Fibroblast of lung (primary cell): ENCODE data around the gene TNRC18. TPM values are rescaled to one million over a fixed set of nuclear protein-coding genes. Genes with fewer than 3 reads are reported as not detected.

Experiments used
- DNase-seq, 2 donors: peaks; one replicate each; pipeline versions ENCODE4 v3.0.0 to v3.0.0-alpha.2; 2010; ENCODE audit warnings: low read depth in 2 of 2
- H2AFZ ChIP-seq: 2 replicates; pipeline ENCODE4 v1.5.1; 2012; ENCODE audit warnings: low read length, control low read depth, inconsistent platforms
- H3K27ac ChIP-seq: 2 replicates; pipeline ENCODE4 v1.5.1; 2011; ENCODE audit warnings: low read length, control low read depth; ENCODE audit not compliant: insufficient read depth
- H3K27me3 ChIP-seq: 2 replicates; pipeline ENCODE4 v1.5.1; 2011; ENCODE audit warnings: mild to moderate bottlenecking, low read length; ENCODE audit not compliant: control insufficient read depth, insufficient read depth
- H3K36me3 ChIP-seq: 2 replicates; pipeline ENCODE4 v1.5.1; 2011; ENCODE audit warnings: low read length; ENCODE audit not compliant: control insufficient read depth, insufficient read depth
- H3K4me1 ChIP-seq: 2 replicates; pipeline ENCODE4 v1.5.1; 2011; ENCODE audit warnings: low read length; ENCODE audit not compliant: control insufficient read depth, insufficient read depth; ENCODE audit errors: extremely low read depth
- H3K4me2 ChIP-seq: 2 replicates; pipeline ENCODE4 v1.5.1; 2011; ENCODE audit warnings: low read length, control low read depth; ENCODE audit not compliant: insufficient read depth; ENCODE audit errors: extremely low read depth
- H3K4me3 ChIP-seq, 4 experiments: fragments of 200-600 bp in 1 of 4; sonication (generic) in 1 of 4; replicated peaks in 1 of 4; 2 replicates each; pipeline ENCODE4 v1.5.1; 2011 to 2016; ENCODE audit warnings: low read length in 4 of 4, low read depth in 3 of 4, mild to moderate bottlenecking in 3 of 4, control low read depth in 2 of 4, inconsistent platforms in 1 of 4, mixed read lengths in 1 of 4; ENCODE audit not compliant: insufficient read depth in 1 of 4; ENCODE audit errors: control extremely low read depth in 1 of 4
- H3K79me2 ChIP-seq: 2 replicates; pipeline ENCODE4 v1.5.1; 2012; ENCODE audit warnings: mild to moderate bottlenecking, low read length, inconsistent platforms; ENCODE audit not compliant: control insufficient read depth, insufficient read depth
- H3K9ac ChIP-seq: 2 replicates; pipeline ENCODE4 v1.5.1; 2011; ENCODE audit warnings: mild to moderate bottlenecking, low read length, control low read depth; ENCODE audit not compliant: insufficient read depth
- H3K9me3 ChIP-seq: 2 replicates; pipeline ENCODE4 v1.5.1; 2012; ENCODE audit warnings: low read depth, low read length; ENCODE audit not compliant: control insufficient read depth, insufficient read depth
- H4K20me1 ChIP-seq: 2 replicates; pipeline ENCODE4 v1.5.1; 2011; ENCODE audit warnings: low read length; ENCODE audit not compliant: control insufficient read depth, insufficient read depth; ENCODE audit errors: extremely low read depth
- CTCF ChIP-seq, 2 donors: IDR thresholded peaks in 1 of 2; conservative IDR thresholded peaks in 1 of 2; 1 replicate in 1 of 2; 2 replicates in 1 of 2; pipeline ENCODE4 v1.5.1; 2011 to 2012; ENCODE audit warnings: low read length in 2 of 2, control low read depth in 1 of 2, inconsistent platforms in 1 of 2, low read depth in 1 of 2, mild to moderate bottlenecking in 1 of 2
- EZH2 ChIP-seq: IDR thresholded peaks from 2 replicates; pipeline ENCODE4 v1.5.1; 2012; ENCODE audit warnings: low read length, control low read depth, mild to moderate bottlenecking; ENCODE audit errors: missing control alignments
- polyA plus RNA-seq, 2 donors: library from polyadenylated mRNA; depleted of rRNA in 1 of 2; stranded (reverse) in 1 of 2; unstranded in 1 of 2; fragments of >200 nt; gene quantifications; 2 replicates each; pipeline ENCODE4 v1.2.1, GENCODE V29; 2011 to 2012; ENCODE audit warnings: missing spikeins in 1 of 2
- total RNA-seq: library from RNA; depleted of rRNA; stranded (reverse); fragments of >200 nt; gene quantifications from 2 replicates; pipeline ENCODE4 v1.2.1, GENCODE V29; 2014

TNRC18 gene
- total and polyA plus RNA-seq, 2 donors (not counting 1 experiment from before 2014, with no cell fraction given): 19.7 to 38.5 TPM

- Histone ChIP-seq H2AFZ (no peak overlapping the region), H3K4me1 (peaks cover 2% of the 10 kb centered on the region), H4K20me1 (no peaks in the 10 kb centered on the region), H3K9ac (no peak overlapping the region), H3K27ac (no peak overlapping the region), H3K27me3 (no peaks in the 10 kb centered on the region), H3K4me3 (no peak overlapping the region), H3K9me3 (no peaks in the 10 kb centered on the region), H3K36me3 (no peaks in the 10 kb centered on the region), H3K79me2 (no peaks in the 10 kb centered on the region), H3K4me2 (no peak overlapping the region)
- no peak for TF ChIP-seq EZH2
- no peak for TF ChIP-seq CTCF (conservative IDR thresholded peaks at IDR 0.05 in 1 of 2, IDR thresholded peaks at IDR 0.05 in 1 of 2; ENCODE audit: low read depth in 1 of 2, low read length in 2 of 2)
- DNase-seq: no peak
Measured at GRCh38 chr7:5467645-5468044, 44.0 kb upstream of the TNRC18 start.

- H3K9me3 ChIP-seq: no peaks in the 10 kb centered on the region
- no peaks in the 10 kb centered on the region for H3K79me2 ChIP-seq
- DNase-seq: no peak
- H2AFZ ChIP-seq: no peak overlapping the region
- TF ChIP-seq CTCF (conservative IDR thresholded peaks at IDR 0.05 in 1 of 2, IDR thresholded peaks at IDR 0.05 in 1 of 2; ENCODE audit: low read depth in 1 of 2, low read length in 2 of 2) (no peak), EZH2 (no peak)
- H3K36me3 ChIP-seq: no peaks in the 10 kb centered on the region
- no peak overlapping the region for H3K27ac ChIP-seq
- no peak overlapping the region for H3K4me3 ChIP-seq
- H4K20me1 ChIP-seq: no peaks in the 10 kb centered on the region
- H3K4me2 ChIP-seq: no peak overlapping the region
- H3K27me3 ChIP-seq: no peaks in the 10 kb centered on the region
- H3K9ac ChIP-seq: no peak overlapping the region
- peaks cover 2% of the 10 kb centered on the region for H3K4me1 ChIP-seq
Measured at GRCh38 chr7:5466551-5466950, 42.9 kb upstream of the TNRC18 start.

- no peaks in the 10 kb centered on the region for H3K4me1 ChIP-seq
- no peaks in the 10 kb centered on the region for H3K9me3 ChIP-seq
- H3K9ac ChIP-seq: no peak overlapping the region
- H3K4me3 ChIP-seq: no peak overlapping the region
- no peak overlapping the region for H3K27ac ChIP-seq
- no peaks in the 10 kb centered on the region for H4K20me1 ChIP-seq
- no peaks in the 10 kb centered on the region for H3K27me3 ChIP-seq
- H3K79me2 ChIP-seq: no peaks in the 10 kb centered on the region
- no peak overlapping the region for H2AFZ ChIP-seq
- no peak for TF ChIP-seq CTCF (conservative IDR thresholded peaks at IDR 0.05 in 1 of 2, IDR thresholded peaks at IDR 0.05 in 1 of 2; ENCODE audit: low read depth in 1 of 2, low read length in 2 of 2)
- TF ChIP-seq EZH2: no peak
- H3K4me2 ChIP-seq: no peak overlapping the region
- no peaks in the 10 kb centered on the region for H3K36me3 ChIP-seq
- DNase-seq: no peak
Measured at GRCh38 chr7:5463031-5463430, 39.4 kb upstream of the TNRC18 start.
